GM20000 (cell line): ENCODE data around the gene FOXS1.
A peak's percentile ranks its signal among the peaks of the same experiment; 100 is the strongest.

Experiments
- DNase-seq: peaks from one replicate; pipeline ENCODE4 v3.0.0; 2012; ENCODE audit warnings: low spot score
- CTCF ChIP-seq: IDR thresholded peaks from 2 replicates; pipeline ENCODE4 v1.5.1; 2012; ENCODE audit warnings: mild to moderate bottlenecking, control low read depth; ENCODE audit errors: extremely low read depth, missing control alignments

The FOXS1 gene

GRCh38 chr20:31872406-31872805 lies 27.0 kb upstream of the FOXS1 start:
- DNase-seq = no peak
- TF ChIP-seq CTCF = no peak

GRCh38 chr20:31871618-31871954 lies 26.2 kb upstream of the FOXS1 start:
- DNase-seq = no peak
- no peak for TF ChIP-seq CTCF

- DNase-seq = peak; percentile 63
- TF ChIP-seq CTCF = no peak
Observed at GRCh38 chr20:31870726-31871617, 25.6 kb upstream of the FOXS1 start.

GRCh38 chr20:31869942-31870725 lies 24.7 kb upstream of the FOXS1 start, which contains the start of the genes DUSP15 and TTLL9:
TSS of gene DUSP15 (minus strand) at chr20:31870527. CDS start at chr20:31870337, 190 bp downstream.
TSS of gene TTLL9 (plus strand) at chr20:31870634. CDS start at chr20:31871127, 493 bp downstream.
- TF ChIP-seq CTCF = no peak
- DNase-seq = peak; percentile 67

GRCh38 chr20:31869673-31869941 lies 24.2 kb upstream of the FOXS1 start:
- no peak for DNase-seq
- TF ChIP-seq CTCF = no peak

- TF ChIP-seq CTCF = no peak
- no peak for DNase-seq
Observed at GRCh38 chr20:31868853-31869672, 23.7 kb upstream of the FOXS1 start.

GRCh38 chr20:31866221-31866620 lies 20.8 kb upstream of the FOXS1 start:
- DNase-seq = no peak
- TF ChIP-seq CTCF = no peak
